Endothelial cell of umbilical vein (primary cell): Measurements from ENCODE around the gene USP49.

ENCODE experiments used
- CTCF ChIP-seq, 2 donors: IDR thresholded peaks; 1 replicate in 1 of 2; 2 replicates in 1 of 2; pipeline ENCODE4 v1.5.1; 2011; ENCODE audit warnings: low read length in 2 of 2, mild to moderate bottlenecking in 2 of 2, moderate library complexity in 2 of 2, control low read depth in 1 of 2, inconsistent platforms in 1 of 2, low read depth in 1 of 2; ENCODE audit not compliant: insufficient read depth in 1 of 2; ENCODE audit errors: extremely low read depth in 1 of 2
- EZH2 ChIP-seq: IDR thresholded peaks from 2 replicates; pipeline ENCODE4 v1.6.1; 2012; ENCODE audit warnings: borderline replicate concordance, low read depth, mild to moderate bottlenecking, moderate library complexity, low read length, inconsistent platforms; ENCODE audit not compliant: severe bottlenecking
- MYC ChIP-seq: IDR thresholded peaks from one replicate; pipeline ENCODE4 v1.6.1; 2011; ENCODE audit warnings: mild to moderate bottlenecking, low read depth, low read length
- POLR2AphosphoS5 ChIP-seq: IDR thresholded peaks from 2 replicates; pipeline ENCODE4 v1.6.1; 2012; ENCODE audit warnings: low read depth, mild to moderate bottlenecking, control low read depth, low read length, moderate library complexity; ENCODE audit not compliant: insufficient read depth

- TF ChIP-seq CTCF (IDR thresholded peaks at IDR 0.05; ENCODE audit: extremely low read depth in 1 of 2, insufficient read depth in 1 of 2, low read depth in 1 of 2, low read length in 2 of 2) (no peak), POLR2AphosphoS5 (no peak), EZH2 (no peak), MYC (no peak)
Measured at GRCh38 chr6:41778895-41779294, 116.3 kb downstream of the USP49 start.
